ENCODE measurements around the gene SPAG16.

- TF ChIP-seq, protein P1, sequence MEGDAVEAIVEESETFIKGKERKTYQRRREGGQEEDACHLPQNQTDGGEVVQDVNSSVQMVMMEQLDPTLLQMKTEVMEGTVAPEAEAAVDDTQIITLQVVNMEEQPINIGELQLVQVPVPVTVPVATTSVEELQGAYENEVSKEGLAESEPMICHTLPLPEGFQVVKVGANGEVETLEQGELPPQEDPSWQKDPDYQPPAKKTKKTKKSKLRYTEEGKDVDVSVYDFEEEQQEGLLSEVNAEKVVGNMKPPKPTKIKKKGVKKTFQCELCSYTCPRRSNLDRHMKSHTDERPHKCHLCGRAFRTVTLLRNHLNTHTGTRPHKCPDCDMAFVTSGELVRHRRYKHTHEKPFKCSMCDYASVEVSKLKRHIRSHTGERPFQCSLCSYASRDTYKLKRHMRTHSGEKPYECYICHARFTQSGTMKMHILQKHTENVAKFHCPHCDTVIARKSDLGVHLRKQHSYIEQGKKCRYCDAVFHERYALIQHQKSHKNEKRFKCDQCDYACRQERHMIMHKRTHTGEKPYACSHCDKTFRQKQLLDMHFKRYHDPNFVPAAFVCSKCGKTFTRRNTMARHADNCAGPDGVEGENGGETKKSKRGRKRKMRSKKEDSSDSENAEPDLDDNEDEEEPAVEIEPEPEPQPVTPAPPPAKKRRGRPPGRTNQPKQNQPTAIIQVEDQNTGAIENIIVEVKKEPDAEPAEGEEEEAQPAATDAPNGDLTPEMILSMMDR (IDR thresholded peaks at IDR 0.05; ENCODE audit: insufficient read depth, low read length, poor library complexity, severe bottlenecking), result no peak
- TF ChIP-seq EZH2phosphoT487 (conservative IDR thresholded peaks at IDR 0.05; ENCODE audit: low read length), result no peak
Measured at GRCh38 chr2:213885485-213885884, 601.2 kb downstream of the SPAG16 start.
